Measurements from ENCODE around the gene PRSS48.
"Not testable (repeated sequence)": the region's sequence is repeated elsewhere in the genome, so short reads cannot be mapped to it uniquely, and the experiment has no call there.

Gene PRSS48

GRCh38 chr4:151251603-151252304, 25.2 kb upstream of the PRSS48 start:
- no peak for TF ChIP-seq CTCF (IDR thresholded peaks at IDR 0.05; ENCODE audit: borderline replicate concordance, extremely low read depth, low read length, poor library complexity, severe bottlenecking)
- TF ChIP-seq EZH2 (IDR thresholded peaks at IDR 0.05; ENCODE audit: borderline replicate concordance, low read depth, low read length, severe bottlenecking): no peak
- DNase-seq: no peak
- Histone ChIP-seq H3K9me3 (ENCODE audit: insufficient read depth, low read length, severe bottlenecking) (no peaks in the 10 kb centered on the region), H3K79me2 (ENCODE audit: insufficient read depth, low read length) (no peaks in the 10 kb centered on the region), H3K27me3 (ENCODE audit: insufficient read depth, low read length, poor library complexity) (peaks cover 4% of the 10 kb centered on the region), H3K4me3 (ENCODE audit: low read depth in 1 of 2, low read length in 2 of 2) (no peak overlapping the region), H3K9ac (ENCODE audit: low read depth, low read length) (no peak overlapping the region), H2AFZ (ENCODE audit: low read depth, low read length) (no peak overlapping the region), H3K36me3 (ENCODE audit: insufficient read depth, low read length) (no peaks in the 10 kb centered on the region), H4K20me1 (ENCODE audit: insufficient read depth, low read length) (no peaks in the 10 kb centered on the region), H3K27ac (ENCODE audit: low read length) (no peak overlapping the region), H3K4me2 (ENCODE audit: insufficient read depth, low read length) (no peak overlapping the region), H3K4me1 (ENCODE audit: insufficient read depth, low read length) (no peaks in the 10 kb centered on the region)
- ATAC-seq (ENCODE audit: insufficient read depth, low read depth): no peak

GRCh38 chr4:151255226-151255625, 21.7 kb upstream of the PRSS48 start:
- not testable (repeated sequence) for H2AFZ ChIP-seq (ENCODE audit: low read depth, low read length); H3K27ac ChIP-seq (ENCODE audit: low read length); H3K4me3 ChIP-seq (ENCODE audit: low read depth in 1 of 2, low read length in 2 of 2); H4K20me1 ChIP-seq (ENCODE audit: insufficient read depth, low read length); H3K9me3 ChIP-seq (ENCODE audit: insufficient read depth, low read length, severe bottlenecking); H3K9ac ChIP-seq (ENCODE audit: low read depth, low read length); H3K4me2 ChIP-seq (ENCODE audit: insufficient read depth, low read length); H3K27me3 ChIP-seq (ENCODE audit: insufficient read depth, low read length, poor library complexity); H3K79me2 ChIP-seq (ENCODE audit: insufficient read depth, low read length); H3K4me1 ChIP-seq (ENCODE audit: insufficient read depth, low read length); H3K36me3 ChIP-seq (ENCODE audit: insufficient read depth, low read length); ATAC-seq (ENCODE audit: insufficient read depth, low read depth); DNase-seq

- not testable (repeated sequence) for ATAC-seq (ENCODE audit: insufficient read depth, low read depth); H3K9ac ChIP-seq (ENCODE audit: low read depth, low read length); H3K36me3 ChIP-seq (ENCODE audit: insufficient read depth, low read length); H4K20me1 ChIP-seq (ENCODE audit: insufficient read depth, low read length); H3K4me1 ChIP-seq (ENCODE audit: insufficient read depth, low read length); DNase-seq; H3K79me2 ChIP-seq (ENCODE audit: insufficient read depth, low read length); H3K27me3 ChIP-seq (ENCODE audit: insufficient read depth, low read length, poor library complexity); H3K9me3 ChIP-seq (ENCODE audit: insufficient read depth, low read length, severe bottlenecking); H3K4me3 ChIP-seq (ENCODE audit: low read depth in 1 of 2, low read length in 2 of 2); H3K27ac ChIP-seq (ENCODE audit: low read length); H2AFZ ChIP-seq (ENCODE audit: low read depth, low read length); H3K4me2 ChIP-seq (ENCODE audit: insufficient read depth, low read length)
Observed at GRCh38 chr4:151255680-151256079, 21.3 kb upstream of the PRSS48 start.

GRCh38 chr4:151256134-151256533, 20.8 kb upstream of the PRSS48 start:
- TF ChIP-seq CTCF (IDR thresholded peaks at IDR 0.05; ENCODE audit: borderline replicate concordance, extremely low read depth, low read length, poor library complexity, severe bottlenecking) (no peak), EZH2 (IDR thresholded peaks at IDR 0.05; ENCODE audit: borderline replicate concordance, low read depth, low read length, severe bottlenecking) (no peak)
- H3K36me3 ChIP-seq (ENCODE audit: insufficient read depth, low read length): no peaks in the 10 kb centered on the region
- H3K27ac ChIP-seq (ENCODE audit: low read length): no peak overlapping the region
- H3K79me2 ChIP-seq (ENCODE audit: insufficient read depth, low read length): no peaks in the 10 kb centered on the region
- no peak overlapping the region for H2AFZ ChIP-seq (ENCODE audit: low read depth, low read length)
- H3K4me1 ChIP-seq (ENCODE audit: insufficient read depth, low read length): no peaks in the 10 kb centered on the region
- ATAC-seq (ENCODE audit: insufficient read depth, low read depth) (no peak), DNase-seq (no peak)
- H3K4me2 ChIP-seq (ENCODE audit: insufficient read depth, low read length): no peak overlapping the region
- H3K9me3 ChIP-seq (ENCODE audit: insufficient read depth, low read length, severe bottlenecking): no peaks in the 10 kb centered on the region
- H3K4me3 ChIP-seq (ENCODE audit: low read depth in 1 of 2, low read length in 2 of 2): no peak overlapping the region
- no peak overlapping the region for H3K9ac ChIP-seq (ENCODE audit: low read depth, low read length)
- H3K27me3 ChIP-seq (ENCODE audit: insufficient read depth, low read length, poor library complexity): peaks cover 4% of the 10 kb centered on the region
- no peaks in the 10 kb centered on the region for H4K20me1 ChIP-seq (ENCODE audit: insufficient read depth, low read length)

Data from DND-41 (cell line).